ENCODE results near the gene DDX4.
"Not testable (repeated sequence)": the region's sequence is repeated elsewhere in the genome, so short reads cannot be mapped to it uniquely, and the experiment has no call there.

The DDX4 gene

GRCh38 chr5:55734658-55735057 lies 3.2 kb upstream of the DDX4 start:
- H3K36me3 ChIP-seq (ENCODE audit: control insufficient read depth, insufficient read depth, low read length), result no peaks in the 10 kb centered on the region
- no peaks in the 10 kb centered on the region for H3K27me3 ChIP-seq (ENCODE audit: control insufficient read depth, insufficient read depth, low read length)
- H3K9me3 ChIP-seq (ENCODE audit: control insufficient read depth, low read length), result no peaks in the 10 kb centered on the region
- no peak overlapping the region for H3K9ac ChIP-seq (ENCODE audit: low read length)
- H3K4me1 ChIP-seq (ENCODE audit: control insufficient read depth, insufficient read depth, low read length), result no peaks in the 10 kb centered on the region
- H3K4me3 ChIP-seq (ENCODE audit: low read length), result no peak overlapping the region

DNA sequence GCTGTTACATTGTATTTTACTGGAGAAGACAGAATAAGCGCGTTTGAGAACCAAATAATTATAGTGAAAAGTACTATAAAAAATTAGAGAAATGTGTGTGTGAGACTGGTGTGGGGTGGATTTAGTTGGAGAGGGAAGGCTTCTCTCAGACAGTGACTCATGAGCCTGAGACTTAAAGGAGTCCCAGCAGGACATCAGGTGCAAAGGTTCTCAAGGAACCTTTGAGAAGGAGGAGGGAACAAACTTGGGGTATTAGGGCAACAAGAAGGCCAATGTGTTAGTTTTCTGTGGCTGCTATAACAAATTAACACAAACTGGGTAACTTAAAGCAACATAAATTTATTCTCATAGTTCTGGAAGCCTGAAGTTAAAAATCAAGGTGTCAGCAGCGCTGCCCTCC lies 4.9 kb downstream of the DDX4 start:
- no peaks in the 10 kb centered on the region for H3K36me3 ChIP-seq (ENCODE audit: control insufficient read depth, insufficient read depth, low read length)
- no peak overlapping the region for H3K9ac ChIP-seq (ENCODE audit: low read length)
- H3K9me3 ChIP-seq (ENCODE audit: control insufficient read depth, low read length), result no peaks in the 10 kb centered on the region
- H3K4me1 ChIP-seq (ENCODE audit: control insufficient read depth, insufficient read depth, low read length), result no peaks in the 10 kb centered on the region
- H3K4me3 ChIP-seq (ENCODE audit: low read length), result no peak overlapping the region
- peaks cover 3% of the 10 kb centered on the region for H3K27me3 ChIP-seq (ENCODE audit: control insufficient read depth, insufficient read depth, low read length)

- H3K9ac ChIP-seq (ENCODE audit: low read length), result no peak overlapping the region
- H3K27me3 ChIP-seq (ENCODE audit: control insufficient read depth, insufficient read depth, low read length), result peaks cover 8% of the 10 kb centered on the region
- no peak overlapping the region for H3K4me3 ChIP-seq (ENCODE audit: low read length)
- H3K9me3 ChIP-seq (ENCODE audit: control insufficient read depth, low read length), result no peaks in the 10 kb centered on the region
- no peaks in the 10 kb centered on the region for H3K4me1 ChIP-seq (ENCODE audit: control insufficient read depth, insufficient read depth, low read length)
- H3K36me3 ChIP-seq (ENCODE audit: control insufficient read depth, insufficient read depth, low read length), result no peaks in the 10 kb centered on the region
Measured at GRCh38 chr5:55747778-55748318, 10.0 kb downstream of the DDX4 start.

GRCh38 chr5:55749387-55749786 lies 11.5 kb downstream of the DDX4 start:
- Histone ChIP-seq H3K36me3 (ENCODE audit: control insufficient read depth, insufficient read depth, low read length) (no peaks in the 10 kb centered on the region), H3K9me3 (ENCODE audit: control insufficient read depth, low read length) (no peaks in the 10 kb centered on the region), H3K4me3 (ENCODE audit: low read length) (no peak overlapping the region), H3K9ac (ENCODE audit: low read length) (no peak overlapping the region), H3K27me3 (ENCODE audit: control insufficient read depth, insufficient read depth, low read length) (peaks cover 8% of the 10 kb centered on the region), H3K4me1 (ENCODE audit: control insufficient read depth, insufficient read depth, low read length) (no peaks in the 10 kb centered on the region)

DNA sequence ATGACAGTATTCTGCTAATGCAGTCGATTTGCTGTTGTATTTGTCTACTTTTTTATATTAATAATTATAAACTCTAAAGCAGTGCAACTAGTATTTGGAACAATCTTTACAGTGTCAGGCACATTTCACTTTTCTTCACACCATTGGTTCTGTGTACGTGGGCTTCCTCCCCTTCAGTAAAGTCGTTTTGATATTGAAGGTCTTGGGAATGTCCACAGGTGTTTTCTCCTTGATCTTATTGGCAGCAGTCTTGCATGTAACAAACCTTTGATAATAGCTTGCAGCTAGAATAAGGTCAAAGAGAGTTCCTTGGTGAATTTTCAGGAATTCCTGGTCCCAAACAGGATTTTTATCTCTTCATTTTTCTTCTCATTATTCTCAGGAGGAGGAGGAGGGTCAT lies 12.2 kb downstream of the DDX4 start:
- Histone ChIP-seq H3K36me3 (ENCODE audit: control insufficient read depth, insufficient read depth, low read length) (no peaks in the 10 kb centered on the region), H3K27me3 (ENCODE audit: control insufficient read depth, insufficient read depth, low read length) (peaks cover 8% of the 10 kb centered on the region), H3K4me1 (ENCODE audit: control insufficient read depth, insufficient read depth, low read length) (no peaks in the 10 kb centered on the region), H3K4me3 (ENCODE audit: low read length) (no peak overlapping the region), H3K9ac (ENCODE audit: low read length) (no peak overlapping the region), H3K9me3 (ENCODE audit: control insufficient read depth, low read length) (no peaks in the 10 kb centered on the region)

GRCh38 chr5:55750499-55750898 lies 12.6 kb downstream of the DDX4 start:
- peaks cover 8% of the 10 kb centered on the region for H3K27me3 ChIP-seq (ENCODE audit: control insufficient read depth, insufficient read depth, low read length)
- H3K4me1 ChIP-seq (ENCODE audit: control insufficient read depth, insufficient read depth, low read length), result no peaks in the 10 kb centered on the region
- no peak overlapping the region for H3K9ac ChIP-seq (ENCODE audit: low read length)
- H3K4me3 ChIP-seq (ENCODE audit: low read length), result no peak overlapping the region
- H3K9me3 ChIP-seq (ENCODE audit: control insufficient read depth, low read length), result no peaks in the 10 kb centered on the region
- no peaks in the 10 kb centered on the region for H3K36me3 ChIP-seq (ENCODE audit: control insufficient read depth, insufficient read depth, low read length)

GRCh38 chr5:55758231-55758630 lies 20.4 kb downstream of the DDX4 start:
- no peaks in the 10 kb centered on the region for H3K9me3 ChIP-seq (ENCODE audit: control insufficient read depth, low read length)
- H3K27me3 ChIP-seq (ENCODE audit: control insufficient read depth, insufficient read depth, low read length), result peaks cover 13% of the 10 kb centered on the region
- H3K36me3 ChIP-seq (ENCODE audit: control insufficient read depth, insufficient read depth, low read length), result no peaks in the 10 kb centered on the region
- H3K4me1 ChIP-seq (ENCODE audit: control insufficient read depth, insufficient read depth, low read length), result peaks cover 5% of the 10 kb centered on the region
- no peak overlapping the region for H3K9ac ChIP-seq (ENCODE audit: low read length)
- no peak overlapping the region for H3K4me3 ChIP-seq (ENCODE audit: low read length)

DNA sequence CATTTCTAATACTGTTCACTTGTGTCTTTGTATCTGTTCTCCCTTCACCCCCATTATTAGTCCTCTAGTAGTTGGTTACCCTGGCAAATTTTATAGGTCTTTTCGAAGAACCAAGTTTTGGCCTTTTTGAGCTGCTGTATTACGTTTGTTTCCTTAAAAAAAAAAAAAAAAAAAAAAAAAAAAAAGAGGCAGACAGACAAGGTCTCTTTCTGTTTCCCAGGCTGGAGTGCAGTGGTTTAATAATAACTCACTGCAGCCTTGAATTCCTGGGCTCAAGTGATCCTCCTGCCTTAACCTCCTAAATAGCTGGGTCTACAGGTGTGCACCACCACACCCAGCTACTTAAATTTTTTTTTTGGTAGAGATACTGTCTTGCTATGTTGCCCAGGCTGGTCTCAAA lies 20.9 kb downstream of the DDX4 start:
- H3K9me3 ChIP-seq (ENCODE audit: control insufficient read depth, low read length), result no peaks in the 10 kb centered on the region
- H3K36me3 ChIP-seq (ENCODE audit: control insufficient read depth, insufficient read depth, low read length), result no peaks in the 10 kb centered on the region
- H3K4me3 ChIP-seq (ENCODE audit: low read length), result no peak overlapping the region
- peaks cover 5% of the 10 kb centered on the region for H3K4me1 ChIP-seq (ENCODE audit: control insufficient read depth, insufficient read depth, low read length)
- no peak overlapping the region for H3K9ac ChIP-seq (ENCODE audit: low read length)
- peaks cover 13% of the 10 kb centered on the region for H3K27me3 ChIP-seq (ENCODE audit: control insufficient read depth, insufficient read depth, low read length)

DNA sequence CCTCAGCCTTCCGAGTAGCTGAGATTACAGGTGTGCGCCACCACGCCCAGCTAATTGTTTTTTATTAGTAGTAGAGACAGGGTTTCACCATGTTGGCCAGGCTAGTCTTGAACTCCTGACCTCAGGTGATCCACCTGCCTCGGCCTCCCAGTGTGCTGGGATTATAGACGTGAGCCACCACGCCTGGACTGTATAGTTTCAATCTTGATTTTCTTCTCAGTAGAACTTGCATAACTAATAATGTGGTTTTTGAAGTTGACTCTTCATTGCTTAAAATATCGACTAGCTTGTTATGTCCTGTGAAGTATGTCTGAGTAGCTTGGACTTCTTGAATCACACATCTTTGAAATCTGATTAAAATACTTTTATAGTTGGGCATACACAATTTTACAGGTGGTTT lies 23.9 kb downstream of the DDX4 start:
- H3K9ac ChIP-seq (ENCODE audit: low read length); H3K9me3 ChIP-seq (ENCODE audit: control insufficient read depth, low read length); H3K4me3 ChIP-seq (ENCODE audit: low read length); H3K27me3 ChIP-seq (ENCODE audit: control insufficient read depth, insufficient read depth, low read length); H3K4me1 ChIP-seq (ENCODE audit: control insufficient read depth, insufficient read depth, low read length); H3K36me3 ChIP-seq (ENCODE audit: control insufficient read depth, insufficient read depth, low read length): not testable (repeated sequence)

DNA sequence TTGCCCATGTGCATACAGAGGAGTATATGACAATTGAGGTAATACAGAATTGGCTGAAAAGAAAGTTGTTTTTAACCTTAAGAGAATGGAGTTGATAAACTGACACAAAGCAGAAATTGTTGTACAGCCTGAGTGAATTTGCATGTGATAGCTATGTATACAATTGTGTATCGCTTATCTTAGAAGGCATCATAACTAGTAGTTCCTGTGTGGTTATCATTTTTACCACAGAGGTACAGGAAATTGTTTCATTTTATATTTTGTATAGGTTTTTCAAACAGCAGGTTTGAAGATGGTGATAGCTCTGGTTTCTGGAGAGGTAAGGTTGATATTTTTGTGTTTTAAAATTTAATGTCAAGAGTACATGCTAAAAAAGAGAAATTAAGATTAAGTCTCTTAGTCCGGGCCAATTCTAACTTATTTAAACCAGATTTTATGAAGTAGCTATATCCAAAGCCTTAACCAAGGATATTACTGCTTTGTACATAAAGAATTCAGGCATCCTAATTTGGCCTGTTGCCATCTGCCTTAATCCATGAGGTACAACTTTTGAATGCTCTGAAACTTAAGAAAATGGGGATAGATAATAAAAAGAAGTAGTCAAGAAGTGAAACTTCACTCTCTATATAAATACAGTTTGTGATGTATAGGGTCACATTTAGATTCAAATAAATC lies 26.0 kb downstream of the DDX4 start:
- H3K27me3 ChIP-seq (ENCODE audit: control insufficient read depth, insufficient read depth, low read length), result peaks cover 5% of the 10 kb centered on the region
- no peaks in the 10 kb centered on the region for H3K36me3 ChIP-seq (ENCODE audit: control insufficient read depth, insufficient read depth, low read length)

GRCh38 chr5:55768279-55768678 lies 30.4 kb downstream of the DDX4 start:
- Histone ChIP-seq H3K4me3 (ENCODE audit: low read length) (no peak overlapping the region), H3K27me3 (ENCODE audit: control insufficient read depth, insufficient read depth, low read length) (no peaks in the 10 kb centered on the region), H3K4me1 (ENCODE audit: control insufficient read depth, insufficient read depth, low read length) (no peaks in the 10 kb centered on the region), H3K36me3 (ENCODE audit: control insufficient read depth, insufficient read depth, low read length) (no peaks in the 10 kb centered on the region), H3K9ac (ENCODE audit: low read length) (no peak overlapping the region), H3K9me3 (ENCODE audit: control insufficient read depth, low read length) (no peaks in the 10 kb centered on the region)

More for the DNA sequence above, 26.0 kb downstream of the DDX4 start:
- Histone ChIP-seq H3K4me1 (ENCODE audit: control insufficient read depth, insufficient read depth, low read length) (no peaks in the 10 kb centered on the region), H3K9ac (ENCODE audit: low read length) (no peak overlapping the region), H3K9me3 (ENCODE audit: control insufficient read depth, low read length) (no peaks in the 10 kb centered on the region), H3K4me3 (ENCODE audit: low read length) (no peak overlapping the region)

GRCh38 chr5:55771175-55771655 lies 33.4 kb downstream of the DDX4 start:
- Histone ChIP-seq H3K9ac (ENCODE audit: low read length) (no peak overlapping the region), H3K4me3 (ENCODE audit: low read length) (no peak overlapping the region), H3K36me3 (ENCODE audit: control insufficient read depth, insufficient read depth, low read length) (no peaks in the 10 kb centered on the region), H3K9me3 (ENCODE audit: control insufficient read depth, low read length) (no peaks in the 10 kb centered on the region), H3K27me3 (ENCODE audit: control insufficient read depth, insufficient read depth, low read length) (no peaks in the 10 kb centered on the region), H3K4me1 (ENCODE audit: control insufficient read depth, insufficient read depth, low read length) (no peaks in the 10 kb centered on the region)

All from mucosa of stomach (tissue), 1 donor.